Measurements from ENCODE around the gene NPL. TPM values are rescaled to one million over a fixed set of nuclear protein-coding genes. Genes with fewer than 3 reads are reported as not detected.

Gene NPL
- total RNA-seq, 4 donors from 2014 or later: 6.6 to 18.9 (median 9.7) TPM

- TF ChIP-seq, protein P1, sequence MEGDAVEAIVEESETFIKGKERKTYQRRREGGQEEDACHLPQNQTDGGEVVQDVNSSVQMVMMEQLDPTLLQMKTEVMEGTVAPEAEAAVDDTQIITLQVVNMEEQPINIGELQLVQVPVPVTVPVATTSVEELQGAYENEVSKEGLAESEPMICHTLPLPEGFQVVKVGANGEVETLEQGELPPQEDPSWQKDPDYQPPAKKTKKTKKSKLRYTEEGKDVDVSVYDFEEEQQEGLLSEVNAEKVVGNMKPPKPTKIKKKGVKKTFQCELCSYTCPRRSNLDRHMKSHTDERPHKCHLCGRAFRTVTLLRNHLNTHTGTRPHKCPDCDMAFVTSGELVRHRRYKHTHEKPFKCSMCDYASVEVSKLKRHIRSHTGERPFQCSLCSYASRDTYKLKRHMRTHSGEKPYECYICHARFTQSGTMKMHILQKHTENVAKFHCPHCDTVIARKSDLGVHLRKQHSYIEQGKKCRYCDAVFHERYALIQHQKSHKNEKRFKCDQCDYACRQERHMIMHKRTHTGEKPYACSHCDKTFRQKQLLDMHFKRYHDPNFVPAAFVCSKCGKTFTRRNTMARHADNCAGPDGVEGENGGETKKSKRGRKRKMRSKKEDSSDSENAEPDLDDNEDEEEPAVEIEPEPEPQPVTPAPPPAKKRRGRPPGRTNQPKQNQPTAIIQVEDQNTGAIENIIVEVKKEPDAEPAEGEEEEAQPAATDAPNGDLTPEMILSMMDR (IDR thresholded peaks at IDR 0.05): no peak
- no peak for TF ChIP-seq POLR2A (IDR thresholded peaks at IDR 0.05)
- H3K4me3 ChIP-seq (ENCODE audit: low read depth, poor library complexity, severe bottlenecking): no peak overlapping the region
- WGBS, 2 donors: 57 to 61% methylated on average over 4 of the region's 4 CpGs
- DNase-seq (ENCODE audit: low spot score in 2 of 2): no peak
- intact Hi-C loops (cut with DNase I; ENCODE audit: low total_unique reads): no loop called here
These were observed 66.3 kb downstream of the NPL start for GRCh38 chr1:182855911-182856310.

GRCh38 chr1:182857212-182857611 is 67.6 kb downstream of the NPL start:
- TF ChIP-seq POLR2A (IDR thresholded peaks at IDR 0.05): no peak
- TF ChIP-seq, protein P1 (IDR thresholded peaks at IDR 0.05): no peak

GRCh38 chr1:182860658-182861057 is 71.1 kb downstream of the NPL start:
- WGBS, 2 donors: 94 to 96% methylated on average over 4 of the region's 4 CpGs
- intact Hi-C loops (cut with DNase I; ENCODE audit: low total_unique reads): no loop called here
- no peak for DNase-seq (ENCODE audit: low spot score in 2 of 2)
- no peak overlapping the region for H3K4me3 ChIP-seq (ENCODE audit: low read depth, poor library complexity, severe bottlenecking)
- TF ChIP-seq, protein P1 (IDR thresholded peaks at IDR 0.05): no peak
- TF ChIP-seq POLR2A (IDR thresholded peaks at IDR 0.05): no peak

More at GRCh38 chr1:182857212-182857611, 67.6 kb downstream of the NPL start:
- no peak for DNase-seq (ENCODE audit: low spot score in 2 of 2)
- no peak overlapping the region for H3K4me3 ChIP-seq (ENCODE audit: low read depth, poor library complexity, severe bottlenecking)
- intact Hi-C loops (cut with DNase I; ENCODE audit: low total_unique reads): no loop called here
- 93 to 98% methylated on average over 3 of the region's 3 CpGs for WGBS, 2 donors

DNA sequence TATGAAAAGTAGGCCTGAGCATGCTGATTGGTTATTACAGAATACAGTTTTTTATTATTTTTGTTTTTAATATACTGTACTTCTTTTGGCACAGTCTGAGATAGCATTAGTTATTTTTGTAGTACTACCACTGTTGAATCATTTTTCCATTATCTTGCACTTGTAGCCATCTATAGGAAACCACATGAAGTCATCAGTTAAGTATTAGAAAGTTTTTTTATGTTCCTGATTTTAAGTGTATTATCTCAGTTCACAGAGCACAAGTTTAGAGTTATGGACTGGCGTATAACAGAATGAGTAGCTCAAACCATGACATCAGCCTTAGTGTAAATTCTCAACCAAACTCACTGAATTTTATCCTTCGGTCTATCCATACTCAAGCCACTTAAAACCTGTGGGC is 72.4 kb downstream of the NPL start:
- no peak overlapping the region for H3K4me3 ChIP-seq (ENCODE audit: low read depth, poor library complexity, severe bottlenecking)
- TF ChIP-seq, protein P1 (IDR thresholded peaks at IDR 0.05): no peak
- no peak for TF ChIP-seq POLR2A (IDR thresholded peaks at IDR 0.05)
- intact Hi-C loops (cut with DNase I; ENCODE audit: low total_unique reads): no loop called here
- DNase-seq (ENCODE audit: low spot score in 2 of 2): no peak
- WGBS, 2 donors: 91 to 94% methylated on average over 2 of the region's 2 CpGs

DNA sequence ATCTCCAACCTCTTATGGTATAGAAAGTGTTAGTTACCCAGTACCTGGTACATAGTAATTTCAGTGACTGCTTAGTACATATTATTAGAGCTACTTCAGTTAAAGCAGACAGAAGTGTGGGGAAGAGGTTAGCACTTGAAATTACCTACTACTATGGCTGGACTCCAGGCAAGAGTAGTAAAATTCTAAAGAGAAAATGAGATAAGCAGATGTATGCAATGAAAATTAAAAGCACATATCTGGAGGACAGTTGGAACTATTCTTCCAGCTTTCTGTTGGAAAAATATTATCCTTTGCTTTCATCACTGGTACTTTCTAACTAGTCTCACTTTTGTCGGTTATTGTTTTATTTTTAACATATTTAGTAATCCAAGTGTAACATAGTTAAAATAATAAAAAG is 73.3 kb downstream of the NPL start:
- no peak for TF ChIP-seq POLR2A (IDR thresholded peaks at IDR 0.05)
- TF ChIP-seq, protein P1 (IDR thresholded peaks at IDR 0.05): no peak
- WGBS, 2 donors: 70 to 81% methylated on average over 1 of the region's 1 CpG
- intact Hi-C loops (cut with DNase I; ENCODE audit: low total_unique reads): no loop called here
- DNase-seq (ENCODE audit: low spot score in 2 of 2): no peak
- no peak overlapping the region for H3K4me3 ChIP-seq (ENCODE audit: low read depth, poor library complexity, severe bottlenecking)

DNA sequence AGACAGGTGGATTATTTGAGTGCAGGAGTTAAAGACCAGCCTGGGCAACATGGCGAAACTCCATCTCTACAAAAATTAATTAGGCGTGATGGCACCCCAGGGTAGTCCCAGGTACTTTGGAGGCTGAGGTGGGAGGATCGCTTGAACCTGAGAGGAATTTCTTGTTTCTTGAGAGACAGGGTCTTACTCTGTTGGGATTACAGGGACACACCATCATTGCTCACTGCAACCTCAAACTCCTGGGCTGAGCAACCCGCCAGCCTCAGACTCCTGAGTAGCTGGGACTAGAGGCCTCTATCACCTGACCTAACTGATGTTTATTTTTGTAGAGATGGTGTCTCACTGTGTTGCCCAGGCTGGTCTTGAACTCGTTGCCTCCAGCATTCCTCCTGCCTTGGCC is 74.4 kb downstream of the NPL start:
- no peak overlapping the region for H3K4me3 ChIP-seq (ENCODE audit: low read depth, poor library complexity, severe bottlenecking)
- no peak for TF ChIP-seq POLR2A (IDR thresholded peaks at IDR 0.05)
- TF ChIP-seq, protein P1 (IDR thresholded peaks at IDR 0.05): no peak
- no peak for DNase-seq (ENCODE audit: low spot score in 2 of 2)
- intact Hi-C loops (cut with DNase I; ENCODE audit: low total_unique reads): no loop called here
- WGBS, 2 donors: 98% methylated on average over 5 of the region's 5 CpGs
